ENCODE data around the gene SPTBN5.

The SPTBN5 gene

DNA sequence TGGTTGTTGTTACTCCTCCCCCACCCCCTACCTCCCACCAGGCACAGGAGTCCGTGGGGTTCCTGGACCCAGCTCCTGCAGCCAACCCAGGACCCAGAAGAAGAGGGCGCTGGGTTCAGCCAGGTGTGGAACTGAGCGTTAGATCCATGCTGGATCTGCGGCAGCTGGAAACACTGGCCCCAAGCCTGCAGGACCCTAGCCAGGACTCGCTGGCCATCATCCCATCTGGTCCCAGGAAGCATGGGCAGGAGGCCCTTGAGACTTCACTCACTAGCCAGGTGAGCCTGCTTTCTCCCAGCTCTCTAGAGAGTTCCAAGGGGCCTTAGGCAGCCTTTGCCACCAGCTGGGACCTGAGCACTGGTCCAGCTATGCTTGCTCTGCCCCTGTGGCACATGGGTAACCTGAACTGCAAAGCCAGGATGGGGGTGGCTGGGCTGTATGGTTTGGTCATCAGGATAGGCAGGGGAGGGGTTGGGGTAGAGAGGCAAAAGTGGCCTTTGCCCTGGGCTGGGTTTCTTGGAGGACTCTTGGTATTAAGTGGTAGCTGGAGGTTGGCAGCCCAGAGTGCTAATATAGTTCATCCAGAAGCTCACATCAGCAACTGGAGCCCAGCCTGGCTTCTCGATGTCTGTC is 72.9 kb downstream of the SPTBN5 start:
- DNase-seq, result no peak

DNA sequence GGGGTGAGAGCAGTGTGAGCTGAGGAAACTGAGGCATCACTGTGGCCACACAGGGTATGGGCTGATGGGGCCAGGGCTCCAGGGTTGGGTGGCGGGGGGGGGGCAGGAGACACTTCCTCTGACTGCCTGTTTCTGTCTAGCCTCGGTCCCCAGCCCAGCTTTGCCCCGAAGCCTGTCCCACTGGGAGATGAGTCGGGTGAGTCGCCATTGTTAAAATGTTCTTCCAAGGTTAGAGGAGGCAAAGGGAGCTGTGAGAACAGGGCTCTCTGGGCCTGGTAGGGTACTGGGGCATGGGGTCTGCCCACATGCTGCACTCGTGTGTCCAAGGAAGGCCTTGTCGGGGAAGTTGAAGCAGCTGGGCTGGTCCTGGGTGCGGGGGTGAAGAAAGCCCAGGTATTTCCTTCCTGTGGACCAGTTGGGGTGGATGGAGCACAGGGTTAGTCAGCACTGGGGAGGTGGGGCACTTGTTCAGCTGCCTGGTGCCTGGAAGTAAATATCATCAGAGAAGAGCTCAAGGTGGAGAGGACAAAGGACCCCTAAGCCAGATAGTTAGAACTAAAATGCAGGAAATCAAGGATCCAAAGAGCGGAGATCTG is 74.3 kb downstream of the SPTBN5 start:
- DNase-seq, result no peak

DNA sequence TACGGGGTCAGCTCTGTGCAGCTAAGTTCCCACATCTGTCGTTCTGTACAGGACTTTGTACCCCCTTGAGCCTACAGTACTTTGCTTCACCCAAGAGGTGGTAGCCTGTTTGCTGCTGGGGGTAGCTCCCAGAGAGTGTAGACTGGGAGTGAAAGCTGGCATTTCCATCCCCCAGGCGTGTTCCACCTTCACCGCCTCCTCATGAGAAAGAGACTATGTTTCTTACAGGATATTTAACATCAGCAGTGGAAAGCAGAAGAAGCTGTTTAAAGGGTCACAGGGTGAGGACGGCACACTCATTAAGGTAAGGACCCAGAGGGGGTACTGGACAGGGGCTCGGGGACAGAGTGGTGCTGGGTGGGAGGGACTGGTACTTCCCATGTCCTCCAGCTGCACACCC is 76.1 kb downstream of the SPTBN5 start:
- no peak for DNase-seq

DNA sequence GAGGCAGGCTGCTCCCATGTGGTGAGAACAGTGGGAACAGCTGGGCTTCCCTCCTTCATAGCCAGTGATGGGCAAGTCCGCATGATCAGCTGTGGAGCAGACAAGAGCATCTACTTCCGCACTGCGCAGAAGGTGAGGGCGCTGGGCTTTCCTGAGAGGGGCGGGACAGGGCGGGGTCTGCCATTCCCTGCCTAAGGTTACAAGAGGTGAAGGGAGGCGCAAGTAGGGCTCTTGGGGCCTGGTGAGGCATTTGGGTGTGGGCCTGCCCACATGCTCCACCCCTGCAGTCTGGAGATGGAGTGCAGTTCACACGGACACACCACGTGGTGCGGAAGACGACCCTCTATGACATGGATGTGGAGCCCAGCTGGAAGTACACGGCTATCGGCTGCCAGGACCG is 76.5 kb downstream of the SPTBN5 start:
- no peak for DNase-seq

DNA sequence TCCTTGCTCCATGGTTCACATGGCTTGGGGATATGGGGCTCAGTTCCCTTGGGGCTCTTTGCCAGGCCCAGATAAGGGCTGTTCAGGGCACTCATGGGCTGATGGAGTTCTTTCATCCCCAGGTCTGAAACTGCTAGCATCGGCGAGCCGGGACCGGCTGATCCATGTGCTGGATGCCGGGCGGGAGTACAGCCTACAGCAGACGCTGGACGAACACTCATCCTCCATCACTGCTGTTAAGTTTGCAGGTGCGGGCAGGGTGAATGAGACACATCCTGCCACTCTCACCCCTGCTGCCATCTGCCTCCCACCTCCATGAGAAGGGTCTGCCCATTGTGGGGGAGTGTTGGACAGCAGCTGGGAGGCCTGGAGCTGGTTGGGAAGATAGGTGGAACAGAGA is 77.1 kb downstream of the SPTBN5 start:
- no peak for DNase-seq

DNA sequence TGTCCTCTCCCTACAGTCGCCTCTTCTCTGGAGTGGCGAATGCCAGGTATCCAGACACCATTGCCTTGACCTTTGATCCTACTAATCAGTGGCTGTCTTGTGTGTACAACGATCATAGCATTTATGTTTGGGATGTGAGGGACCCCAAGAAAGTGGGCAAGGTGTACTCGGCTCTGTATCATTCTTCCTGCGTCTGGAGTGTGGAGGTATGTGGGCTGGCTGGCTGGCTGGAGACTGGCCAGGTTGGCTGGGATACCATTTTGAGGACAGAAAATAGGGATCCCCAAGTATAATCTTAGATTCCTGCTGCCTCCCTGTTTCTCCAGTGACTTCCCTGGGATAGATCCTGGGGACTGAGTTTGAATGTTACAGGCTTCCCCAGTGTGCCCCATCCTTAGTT is 79.3 kb downstream of the SPTBN5 start:
- no peak for DNase-seq

DNA sequence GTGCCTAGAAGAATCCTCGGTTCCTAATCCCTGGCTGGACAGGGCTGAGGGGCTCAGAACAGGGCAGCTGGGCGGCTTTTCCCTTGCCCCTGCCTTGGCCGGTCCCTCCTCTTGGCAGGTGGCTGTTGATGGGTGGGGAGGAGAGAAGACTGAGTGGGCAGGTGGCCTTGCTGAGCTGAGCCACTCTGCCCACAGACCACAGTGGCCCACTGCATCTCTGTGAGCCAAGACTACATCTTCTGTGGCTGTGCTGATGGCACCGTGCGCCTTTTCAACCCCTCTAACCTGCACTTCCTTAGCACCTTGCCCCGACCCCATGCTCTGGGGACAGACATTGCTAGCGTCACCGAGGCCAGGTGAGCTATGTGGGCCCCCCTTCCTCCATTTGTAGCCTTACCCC is 80.4 kb downstream of the SPTBN5 start:
- no peak for DNase-seq

DNA sequence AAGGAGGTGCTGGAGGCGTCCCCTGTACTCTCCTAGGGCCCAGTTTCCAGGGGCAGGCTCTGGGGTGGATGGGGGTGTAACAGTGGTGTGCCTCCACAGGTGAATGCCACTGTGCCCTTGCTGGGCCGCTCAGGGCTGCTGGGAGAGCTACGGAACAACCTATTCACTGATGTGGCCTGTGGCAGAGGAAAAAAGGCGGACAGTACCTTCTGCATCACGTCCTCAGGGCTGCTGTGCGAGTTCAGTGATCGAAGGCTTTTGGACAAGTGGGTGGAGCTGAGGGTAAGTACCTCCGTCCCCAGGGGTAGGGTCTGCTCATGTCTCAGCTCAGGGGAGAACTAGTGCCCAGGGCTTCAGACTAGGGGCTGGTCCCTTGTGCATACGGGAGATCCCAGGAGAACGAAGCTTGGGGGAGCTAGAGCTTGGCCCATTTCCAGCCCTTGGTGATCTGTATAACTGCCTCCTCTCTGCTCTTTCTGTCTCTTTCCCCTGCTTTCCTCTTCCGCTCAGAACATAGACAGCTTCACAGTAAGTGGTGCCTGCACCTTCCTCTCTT is 81.0 kb downstream of the SPTBN5 start:
- DNase-seq, result no peak

DNA sequence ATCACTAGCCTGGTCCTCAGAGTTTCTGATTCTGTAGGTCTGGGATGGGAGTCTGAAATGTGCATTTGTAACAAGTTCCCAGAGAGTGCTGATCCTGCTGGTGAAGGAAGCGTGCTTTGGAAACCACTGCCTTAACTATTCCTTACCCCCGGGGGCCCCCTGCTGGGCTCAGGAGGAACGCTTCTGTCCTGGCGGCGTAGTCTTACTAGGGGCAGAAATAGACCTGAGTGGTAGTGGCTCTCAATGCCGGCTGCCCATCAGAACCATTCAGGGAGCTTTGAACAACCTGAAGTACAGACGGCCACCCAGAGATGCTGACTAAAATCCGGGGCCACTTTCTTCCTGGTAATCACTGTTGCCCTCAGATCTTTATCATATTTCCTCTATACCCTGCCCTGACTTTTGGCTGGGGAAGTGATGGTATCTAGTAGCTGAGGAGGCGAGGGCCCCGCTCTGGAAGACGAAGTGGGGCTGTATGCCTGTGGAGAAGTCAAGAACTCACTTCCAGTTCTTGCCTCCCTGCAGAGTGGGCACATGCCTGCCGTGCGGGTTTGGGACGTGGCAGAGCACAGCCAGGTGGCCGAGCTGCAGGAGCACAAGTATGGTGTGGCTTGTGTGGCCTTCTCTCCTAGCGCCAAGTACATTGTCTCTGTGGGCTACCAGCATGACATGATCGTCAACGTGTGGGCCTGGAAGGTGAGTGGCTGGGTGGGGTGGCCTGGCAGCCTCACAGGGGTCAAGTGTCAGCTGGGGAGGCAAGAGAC is 82.2 kb downstream of the SPTBN5 start:
- peak; percentile 66 for DNase-seq

DNA sequence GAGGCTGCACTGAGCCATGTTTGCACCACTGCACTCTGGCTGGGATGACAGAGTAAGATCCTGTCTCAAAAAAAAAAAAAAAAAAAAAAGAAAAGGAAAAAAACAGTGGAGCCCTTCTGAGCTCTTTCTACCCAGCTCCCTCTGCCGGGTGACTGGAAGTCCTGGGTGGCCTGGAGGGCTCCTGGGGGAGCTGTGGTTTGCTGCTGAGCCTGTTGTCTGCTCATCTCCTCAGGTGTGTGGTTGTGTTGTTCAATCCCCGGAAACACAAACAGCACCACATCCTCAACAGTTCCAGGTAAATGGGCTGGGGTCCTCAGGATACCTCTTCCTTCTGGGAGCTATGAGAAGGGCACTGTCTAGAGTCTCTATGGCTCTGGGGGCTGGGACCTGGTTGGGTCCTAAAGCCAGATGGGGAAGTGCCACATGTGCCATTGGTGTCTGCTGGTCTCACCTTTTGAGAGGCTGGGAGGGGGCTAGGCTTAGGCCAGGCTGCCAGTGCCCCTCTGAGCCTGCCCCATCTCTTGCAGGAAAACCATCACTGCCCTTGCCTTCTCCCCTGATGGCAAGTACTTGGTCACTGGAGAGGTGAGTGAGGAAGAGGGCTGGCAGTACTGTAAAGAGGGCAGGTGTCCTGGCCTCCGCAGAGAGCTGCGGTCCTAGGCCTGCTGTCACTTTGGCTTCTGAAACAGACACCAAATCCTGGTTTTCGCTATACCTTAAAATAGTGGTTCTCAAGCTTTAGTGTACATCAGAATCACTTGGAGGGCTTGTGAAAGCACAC is 83.0 kb downstream of the SPTBN5 start:
- no peak for DNase-seq

DNA sequence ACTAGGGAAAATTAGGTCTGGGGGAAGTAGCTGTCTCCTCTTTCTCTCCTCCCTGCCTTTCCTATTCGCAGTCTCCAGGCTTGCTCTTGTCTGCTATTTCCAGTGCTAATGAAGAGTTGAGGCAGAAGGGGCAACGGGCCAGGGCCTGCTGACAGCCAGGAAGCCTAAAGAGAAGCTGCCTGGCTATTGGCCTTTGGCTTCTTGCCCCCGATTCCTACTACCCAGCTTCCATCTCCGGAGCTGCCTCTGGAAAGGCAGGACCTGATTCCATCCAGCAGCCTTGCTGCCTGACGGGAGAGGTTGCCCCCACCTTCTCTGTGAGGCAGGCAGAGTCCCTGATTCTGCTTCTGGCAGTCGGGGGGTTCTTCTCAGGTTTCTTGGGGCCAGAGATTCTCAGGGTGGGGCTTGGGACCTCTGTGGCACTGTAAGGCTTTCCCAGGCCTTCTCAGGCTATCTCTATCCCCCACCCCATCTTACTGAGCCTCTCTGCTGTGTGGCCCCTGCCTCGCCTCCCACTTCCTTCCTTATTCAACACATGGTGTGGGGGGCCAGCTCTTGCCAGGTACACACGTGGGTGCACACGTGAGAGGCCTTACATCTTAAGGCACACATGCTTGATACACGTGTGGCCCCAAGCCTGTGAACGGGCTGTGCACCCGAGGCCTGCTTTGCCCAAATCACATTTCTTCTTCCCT is 84.2 kb downstream of the SPTBN5 start:
- DNase-seq, result no peak

DNA sequence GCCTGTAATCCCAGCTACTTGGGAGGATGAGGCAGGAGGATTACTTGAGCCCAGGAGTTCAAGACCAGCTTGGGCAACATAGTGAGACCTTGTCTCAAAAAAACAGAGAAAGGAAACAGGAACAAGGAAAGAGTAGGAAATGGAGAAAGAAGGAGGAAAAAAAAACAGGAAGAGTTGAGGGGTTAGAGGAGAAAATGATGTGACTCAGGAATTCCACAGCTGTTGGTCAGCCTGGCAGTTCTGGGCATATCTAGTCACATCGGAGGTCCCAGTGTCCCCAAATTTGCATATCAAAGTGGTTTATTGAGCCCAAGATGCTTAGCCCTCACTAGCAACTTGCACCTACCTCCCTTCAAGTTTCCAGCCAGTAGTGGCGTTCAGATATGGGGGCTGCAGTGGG is 84.7 kb downstream of the SPTBN5 start:
- DNase-seq, result no peak

DNA sequence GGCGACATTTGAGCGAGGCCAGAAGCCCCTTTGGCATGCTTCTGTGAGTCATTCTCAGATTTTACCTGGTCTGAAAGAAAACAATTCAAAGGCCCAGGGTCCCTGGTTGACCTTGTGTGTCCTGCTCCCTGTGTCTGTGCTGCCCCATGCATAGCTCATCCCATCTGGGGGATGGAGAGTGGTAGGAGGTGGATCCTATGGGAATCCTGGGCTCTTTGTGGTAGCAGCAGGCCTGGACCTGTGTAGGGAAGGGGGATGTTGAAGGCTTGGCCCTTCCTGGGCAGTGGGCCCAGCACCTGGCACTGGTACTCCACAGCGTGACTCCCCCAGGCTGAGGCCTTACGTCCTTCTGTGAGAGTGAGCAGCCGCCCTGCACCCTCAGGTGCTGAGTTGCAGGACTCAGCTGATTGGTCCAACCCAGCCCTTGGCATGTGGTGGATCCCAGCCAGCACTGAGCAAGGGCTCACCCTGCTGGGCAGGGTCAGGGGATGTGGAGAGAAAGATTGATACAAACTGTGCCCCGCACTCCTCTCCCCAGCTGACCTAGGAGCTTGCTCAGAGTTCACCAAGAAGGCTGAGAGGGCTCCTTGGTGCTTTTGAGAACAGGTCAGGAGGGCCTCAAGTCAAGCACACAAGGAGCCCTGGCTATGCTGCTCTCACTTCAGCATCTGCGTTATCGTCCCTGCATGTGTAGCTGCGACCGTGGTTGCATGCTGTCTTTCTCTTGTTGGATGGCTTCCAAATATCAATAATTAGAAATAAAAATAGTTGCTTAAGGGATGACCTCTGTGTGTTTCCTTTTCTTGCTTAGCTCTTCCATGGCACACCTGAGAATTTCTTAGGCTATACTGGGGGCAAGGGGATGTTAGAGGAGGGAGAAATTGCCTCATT is 87.3 kb downstream of the SPTBN5 start:
- DNase-seq, result no peak

DNA sequence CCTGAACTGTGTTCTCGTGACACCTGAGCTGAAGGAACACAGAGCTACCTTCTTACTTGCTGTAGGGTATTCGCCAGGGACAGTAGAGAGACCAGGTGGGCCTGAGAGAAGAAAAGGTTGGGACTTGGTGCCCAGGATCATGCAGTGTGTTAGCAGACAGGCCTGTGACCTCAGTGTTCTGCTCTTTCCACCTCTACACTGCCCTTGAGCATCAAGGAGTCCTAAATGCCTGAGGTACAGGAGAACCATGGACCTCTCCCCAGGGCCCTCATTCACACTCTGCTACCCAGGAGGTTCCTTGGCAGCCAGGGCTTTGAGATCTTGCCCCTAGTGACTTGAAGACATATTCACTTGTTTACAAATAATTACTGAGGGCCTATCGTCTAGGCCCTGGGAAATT is 88.1 kb downstream of the SPTBN5 start:
- no peak for DNase-seq

DNA sequence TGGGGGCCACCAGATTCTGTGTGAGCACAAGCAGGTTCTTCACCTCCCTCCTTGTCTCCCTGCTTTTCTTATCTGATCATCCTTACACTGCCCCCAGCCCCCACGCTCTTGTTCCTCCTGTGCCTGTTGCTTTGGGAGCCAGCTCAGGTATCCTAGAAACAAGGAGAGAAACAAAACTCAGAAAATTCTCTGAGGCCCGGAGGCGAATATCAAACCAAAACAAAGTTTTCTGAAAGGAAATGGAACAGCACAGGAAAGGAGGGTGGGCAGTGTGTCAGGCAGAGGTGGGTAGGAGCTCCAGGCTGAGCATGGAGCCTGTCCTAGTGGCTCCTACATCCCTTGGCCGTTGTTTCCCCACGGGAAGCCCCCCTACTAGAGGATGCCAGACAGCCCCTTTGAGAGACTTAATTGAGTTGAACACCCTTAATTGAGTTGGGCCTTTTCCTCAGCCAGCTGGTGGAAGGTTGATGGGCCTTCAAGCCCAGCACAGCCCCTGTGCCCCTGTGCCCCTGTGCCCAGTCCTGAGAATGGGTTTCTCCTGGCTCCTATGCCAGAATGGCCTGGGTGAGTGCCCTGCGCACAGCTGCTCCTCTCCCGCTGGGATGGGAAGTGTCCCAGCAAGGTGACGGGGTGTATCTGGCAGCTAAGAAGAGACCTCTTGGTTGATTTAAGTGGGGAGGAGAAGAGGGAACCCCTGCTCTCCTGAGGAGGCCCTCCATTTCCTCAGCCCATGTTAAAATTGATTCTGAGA is 88.8 kb downstream of the SPTBN5 start:
- no peak for DNase-seq

DNA sequence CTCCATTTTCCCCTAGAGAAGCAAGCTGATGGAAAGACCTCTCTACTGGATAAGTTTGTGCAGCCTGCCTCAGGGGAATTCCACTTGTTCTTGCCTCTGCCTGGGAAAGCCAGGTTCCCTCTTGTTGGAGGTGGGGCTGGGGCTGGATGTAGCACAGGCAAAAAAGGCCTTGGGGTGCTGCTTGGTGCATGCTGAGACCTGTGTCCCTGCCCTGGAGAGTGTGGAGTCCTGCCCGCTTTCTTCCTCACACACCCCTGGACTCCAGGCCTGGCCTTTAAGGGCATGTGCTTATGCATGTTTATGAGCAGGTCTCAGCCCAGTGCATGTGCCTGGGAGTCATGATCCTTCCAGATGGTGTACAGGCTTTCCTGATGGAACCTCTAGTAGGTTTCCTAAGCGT is 89.5 kb downstream of the SPTBN5 start:
- no peak for DNase-seq

DNA sequence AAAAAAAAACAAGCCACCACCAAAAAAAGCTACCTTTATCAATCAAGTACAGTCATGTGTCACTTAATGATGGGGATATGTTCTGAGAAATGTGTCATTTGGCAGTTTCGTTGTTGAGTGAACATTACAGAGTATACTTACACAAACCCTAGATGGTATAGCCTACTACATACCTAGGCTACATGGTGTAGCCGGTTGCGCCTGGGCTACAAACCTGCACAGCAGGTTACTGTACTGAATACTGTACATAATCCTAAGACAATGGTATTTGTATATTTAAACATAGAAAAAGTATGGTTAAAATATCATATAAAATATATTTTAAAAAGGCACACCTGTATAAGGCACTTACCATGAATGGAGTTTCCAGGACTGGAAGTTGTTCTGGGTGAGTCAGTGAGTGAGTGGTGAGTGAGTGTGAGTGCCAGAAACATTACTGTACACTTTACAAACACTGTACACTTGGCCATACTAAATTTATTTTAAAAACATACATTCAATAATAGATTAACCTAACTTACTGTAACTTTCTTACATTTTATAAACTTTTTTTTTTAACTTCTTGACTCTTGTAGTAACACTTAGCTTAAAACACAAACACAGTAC is 91.9 kb downstream of the SPTBN5 start:
- DNase-seq, result no peak

DNA sequence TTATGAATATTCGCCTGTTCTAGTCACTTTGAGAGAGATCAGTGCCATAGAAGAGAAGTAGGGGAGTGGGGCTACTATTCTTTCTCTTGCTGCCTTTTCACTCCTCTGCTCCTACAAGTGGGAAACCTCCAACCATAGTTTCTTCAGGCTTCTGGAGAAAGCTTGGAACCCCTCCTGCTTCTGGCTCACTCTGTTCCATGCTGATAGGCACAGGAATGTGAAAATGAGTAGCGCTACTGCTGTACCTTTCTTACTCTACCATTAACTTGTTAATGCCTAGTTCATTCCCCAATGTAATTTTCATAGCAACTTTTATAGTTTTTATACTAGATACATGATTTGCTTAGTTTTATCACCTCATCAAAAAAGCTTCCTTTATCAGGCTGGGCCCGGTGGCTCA is 92.7 kb downstream of the SPTBN5 start:
- no peak for DNase-seq

DNA sequence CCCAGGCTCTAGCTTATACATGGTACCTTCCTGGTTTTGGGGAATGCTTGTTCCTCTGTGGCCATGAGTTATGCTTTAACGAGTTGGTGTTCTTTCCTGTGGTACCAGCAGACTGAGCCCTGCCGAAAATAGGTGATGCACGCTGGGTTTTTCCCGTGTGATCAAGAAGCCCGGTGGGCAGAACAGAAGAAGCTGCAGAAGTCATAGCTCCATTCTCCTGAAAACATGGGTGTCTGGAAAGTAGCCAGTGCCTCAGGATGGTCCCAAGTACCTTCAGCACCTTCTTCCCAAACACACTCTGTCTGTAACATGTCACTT is 94.4 kb downstream of the SPTBN5 start:
- DNase-seq, result no peak

All from T1000 (cell line).